ENCODE results near the gene DNAAF2.

DNA sequence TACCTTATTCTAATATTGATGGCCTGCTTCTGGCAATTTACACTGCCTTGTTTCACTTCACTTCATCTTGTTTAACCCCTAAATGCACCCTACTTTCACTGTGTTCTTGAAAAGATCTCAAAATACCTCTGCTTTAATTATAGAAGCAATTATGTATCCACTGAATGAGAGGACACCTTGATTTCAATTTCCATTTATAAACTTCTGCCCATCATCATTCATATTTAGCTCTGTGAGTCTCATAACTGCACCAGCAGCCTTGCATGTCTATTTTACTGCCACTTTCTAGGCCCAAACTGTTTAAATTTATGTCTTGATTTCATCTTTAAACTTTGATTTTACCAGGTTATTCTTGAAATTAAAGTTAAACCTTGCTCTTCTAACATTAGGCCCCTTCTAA, 7.1 kb upstream of the DNAAF2 start:
- TF ChIP-seq, protein P1, sequence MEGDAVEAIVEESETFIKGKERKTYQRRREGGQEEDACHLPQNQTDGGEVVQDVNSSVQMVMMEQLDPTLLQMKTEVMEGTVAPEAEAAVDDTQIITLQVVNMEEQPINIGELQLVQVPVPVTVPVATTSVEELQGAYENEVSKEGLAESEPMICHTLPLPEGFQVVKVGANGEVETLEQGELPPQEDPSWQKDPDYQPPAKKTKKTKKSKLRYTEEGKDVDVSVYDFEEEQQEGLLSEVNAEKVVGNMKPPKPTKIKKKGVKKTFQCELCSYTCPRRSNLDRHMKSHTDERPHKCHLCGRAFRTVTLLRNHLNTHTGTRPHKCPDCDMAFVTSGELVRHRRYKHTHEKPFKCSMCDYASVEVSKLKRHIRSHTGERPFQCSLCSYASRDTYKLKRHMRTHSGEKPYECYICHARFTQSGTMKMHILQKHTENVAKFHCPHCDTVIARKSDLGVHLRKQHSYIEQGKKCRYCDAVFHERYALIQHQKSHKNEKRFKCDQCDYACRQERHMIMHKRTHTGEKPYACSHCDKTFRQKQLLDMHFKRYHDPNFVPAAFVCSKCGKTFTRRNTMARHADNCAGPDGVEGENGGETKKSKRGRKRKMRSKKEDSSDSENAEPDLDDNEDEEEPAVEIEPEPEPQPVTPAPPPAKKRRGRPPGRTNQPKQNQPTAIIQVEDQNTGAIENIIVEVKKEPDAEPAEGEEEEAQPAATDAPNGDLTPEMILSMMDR (IDR thresholded peaks at IDR 0.05) = no peak
- TF ChIP-seq POLR2A (IDR thresholded peaks at IDR 0.05) = no peak
